GM18909 (cell line): Measurements from ENCODE around the gene SGCA.
A peak's percentile ranks its signal among the peaks of the same experiment; 100 is the strongest.

Experiments used
- ATAC-seq: cut with Tn5 transposase; IDR thresholded peaks from one replicate; pipeline ENCODE4 v1.9.1; 2021; ENCODE audit warnings: mild to moderate bottlenecking; ENCODE audit not compliant: unreplicated experiment, poor library complexity

SGCA gene

DNA sequence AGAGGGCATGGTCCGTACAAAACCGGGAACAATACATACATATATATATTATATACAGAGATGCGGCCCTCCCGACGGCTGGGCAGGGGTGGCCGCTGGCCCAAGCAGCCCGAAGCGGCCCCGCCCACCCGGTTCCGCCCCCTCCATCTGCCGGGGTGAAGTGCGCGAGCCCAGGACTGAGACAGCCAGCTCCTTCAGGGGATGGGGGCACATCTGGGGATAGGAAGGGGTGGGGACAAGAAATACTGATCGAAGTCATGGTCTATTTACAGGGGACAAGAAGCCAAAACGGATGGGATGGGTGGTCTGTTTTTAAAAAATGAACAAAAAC is 32.1 kb upstream of the SGCA start:
- no peak for ATAC-seq

GRCh38 chr17:50134206-50135110 is 31.3 kb upstream of the SGCA start:
- no peak for ATAC-seq

DNA sequence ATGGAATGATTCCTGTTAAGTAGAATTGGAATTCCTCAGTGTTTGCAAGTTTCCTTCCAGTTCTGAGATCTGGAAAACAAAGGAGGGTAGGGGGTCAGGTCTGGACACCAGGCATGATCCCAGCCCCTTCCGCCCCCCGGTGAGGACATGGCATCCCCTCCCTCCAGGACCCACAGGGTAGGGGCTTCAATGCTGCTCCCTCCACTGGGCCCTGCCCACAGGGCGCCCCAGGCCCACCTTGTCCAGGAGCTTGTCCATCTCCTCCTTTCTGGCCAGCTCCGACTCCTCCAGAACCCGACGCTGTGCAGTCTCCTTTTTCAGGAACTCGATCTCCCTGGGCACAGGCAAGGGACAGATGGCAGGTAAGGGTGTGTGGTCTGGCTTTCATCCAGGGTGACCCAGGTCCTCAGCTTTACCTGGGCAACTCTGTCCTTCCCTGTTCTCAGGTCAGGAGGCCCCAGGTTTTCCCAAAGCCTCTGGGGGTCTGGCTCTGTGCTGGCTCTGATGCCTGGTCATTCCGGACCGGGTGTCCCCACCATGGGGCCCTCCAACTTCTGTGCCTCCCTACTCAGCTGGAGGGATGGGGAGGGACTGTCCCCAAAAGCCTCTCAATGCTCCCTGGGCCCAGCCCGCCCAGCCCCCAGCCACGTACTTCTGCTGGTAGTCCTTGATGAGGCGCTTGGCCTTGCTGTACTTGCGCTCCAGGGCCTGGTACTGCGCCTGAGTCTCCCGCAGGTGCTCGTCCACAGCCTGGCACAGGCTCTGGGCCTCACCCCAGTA is 30.3 kb upstream of the SGCA start:
- no peak for ATAC-seq

DNA sequence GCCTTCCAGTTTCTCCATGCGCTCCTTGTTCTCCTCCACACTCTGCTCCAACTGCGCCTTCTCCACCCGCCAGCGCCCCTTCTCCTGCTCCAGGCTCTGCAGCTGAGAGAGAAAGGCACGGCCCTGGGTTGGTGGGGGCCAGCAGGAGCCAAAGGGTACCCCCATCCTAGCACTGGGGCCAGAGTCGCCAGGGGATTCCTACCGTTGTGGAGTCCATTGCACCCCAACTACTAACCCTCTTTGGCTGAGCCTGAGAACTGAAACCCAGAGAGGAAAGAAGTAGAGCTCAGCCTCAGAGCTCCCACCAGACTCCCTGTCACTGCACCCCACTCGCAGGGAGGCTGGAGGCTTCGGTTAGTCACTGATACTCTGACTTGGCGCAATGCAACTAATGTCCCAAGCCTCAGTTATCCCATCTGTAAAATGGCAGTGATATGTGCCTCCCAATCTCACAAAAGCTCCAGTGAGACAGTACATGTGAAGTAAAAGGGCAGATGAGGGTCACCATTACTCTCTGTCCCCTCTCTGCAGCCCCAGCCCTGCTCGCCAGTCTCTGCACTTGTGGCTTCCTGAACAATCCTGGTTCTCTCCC is 29.6 kb upstream of the SGCA start:
- ATAC-seq: no peak

- no peak for ATAC-seq
Measured at GRCh38 chr17:50137042-50137441, 28.8 kb upstream of the SGCA start.

DNA sequence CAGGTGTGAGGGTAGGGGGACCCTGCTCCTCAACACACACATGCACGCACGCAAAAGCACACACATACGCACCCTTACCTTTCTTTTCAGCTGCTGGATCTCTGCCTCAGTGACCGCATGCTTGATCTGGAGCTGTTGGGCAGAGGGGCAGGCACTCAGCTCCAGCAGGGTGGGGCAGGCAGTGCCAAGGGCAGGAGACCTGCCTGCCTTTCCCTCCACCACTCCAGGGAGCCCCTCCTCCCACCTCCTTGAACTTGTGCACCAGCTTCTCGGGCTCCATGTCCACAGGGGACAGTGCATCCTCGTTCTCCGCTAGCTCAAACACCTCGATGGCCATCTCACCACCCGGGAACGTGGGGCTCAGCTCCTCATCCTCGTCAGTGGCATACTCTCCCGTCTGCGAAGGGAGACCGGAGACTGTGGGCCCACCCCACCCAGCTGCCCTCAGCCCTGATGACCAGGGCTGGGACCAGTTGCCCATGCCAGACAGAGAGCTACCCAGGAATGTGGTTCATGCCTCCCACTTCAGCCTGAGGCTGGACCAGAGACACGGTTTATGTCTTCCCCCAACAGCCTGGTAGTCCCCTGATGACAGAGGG is 26.5 kb upstream of the SGCA start:
- ATAC-seq: no peak

- ATAC-seq: peak; percentile 68
Measured at GRCh38 chr17:50139950-50140885, 25.6 kb upstream of the SGCA start.

DNA sequence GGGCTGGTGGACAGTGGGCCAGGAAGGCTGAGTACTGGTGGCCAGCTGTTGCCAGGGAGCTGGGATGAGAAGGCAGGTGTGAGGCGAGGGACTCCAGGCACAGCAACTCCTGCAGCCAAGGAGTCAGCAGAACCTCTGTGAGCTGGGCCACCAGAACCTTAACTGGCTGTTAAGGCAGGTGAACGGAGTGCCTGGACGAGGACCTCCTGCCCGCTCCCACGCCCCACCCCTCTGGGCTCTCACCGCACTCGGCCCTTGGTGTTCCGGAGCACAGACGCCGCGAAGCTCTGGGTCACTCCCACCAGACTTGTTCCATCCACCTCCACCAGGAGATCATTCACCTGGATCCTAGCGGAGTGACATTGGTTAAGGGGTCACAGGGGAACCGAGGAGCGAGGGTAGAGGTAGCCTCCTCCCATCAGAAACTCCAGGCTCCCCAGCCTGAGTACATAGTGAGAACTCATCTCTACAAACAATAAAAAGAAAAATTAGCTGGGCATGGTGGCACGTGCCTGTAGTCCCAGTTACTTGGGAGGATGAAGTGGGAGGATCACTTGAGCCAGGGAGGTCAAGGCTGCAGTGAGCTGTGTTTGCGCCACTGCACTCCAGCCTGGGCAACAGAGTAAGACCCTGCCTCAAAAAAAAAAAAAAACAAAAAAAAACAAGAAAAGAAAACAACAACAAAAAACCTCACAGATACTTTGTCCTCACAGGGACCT is 24.6 kb upstream of the SGCA start:
- ATAC-seq: no peak

GRCh38 chr17:50141745-50142110 is 24.1 kb upstream of the SGCA start:
- no peak for ATAC-seq

DNA sequence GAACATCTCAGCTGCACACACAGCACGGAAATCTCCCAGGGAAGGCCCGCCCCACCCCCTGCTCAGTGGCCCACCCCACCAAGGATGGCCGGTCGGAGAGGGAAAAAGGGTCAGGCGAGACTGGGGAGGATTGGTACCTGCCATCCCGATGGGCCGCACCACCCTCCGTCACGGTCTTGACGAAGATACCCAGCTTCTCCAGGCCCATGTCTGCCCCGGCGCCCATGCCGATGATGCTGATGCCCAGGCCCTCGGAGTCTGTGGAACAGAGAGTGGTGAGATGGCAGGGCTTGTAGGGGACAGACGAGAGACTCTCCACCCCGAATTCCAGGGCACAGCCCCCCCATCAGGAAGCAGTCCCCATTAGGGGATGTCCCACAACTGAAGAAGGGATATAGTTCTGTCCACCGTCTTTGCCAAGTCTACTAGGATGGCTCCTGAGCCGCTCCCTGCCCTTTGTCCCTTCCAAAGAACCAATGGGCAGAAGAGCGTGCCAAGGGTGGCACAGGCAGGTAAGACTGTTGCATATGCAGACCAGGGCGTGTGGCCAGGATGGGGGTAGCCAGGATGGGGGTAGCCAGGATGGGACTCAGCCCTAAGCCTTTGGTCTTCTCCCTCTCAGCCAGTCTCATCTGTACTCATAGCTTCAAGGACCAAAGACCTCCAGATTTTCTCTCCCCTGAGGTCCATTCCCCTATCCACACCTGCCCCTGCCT is 22.2 kb upstream of the SGCA start:
- no peak for ATAC-seq

DNA sequence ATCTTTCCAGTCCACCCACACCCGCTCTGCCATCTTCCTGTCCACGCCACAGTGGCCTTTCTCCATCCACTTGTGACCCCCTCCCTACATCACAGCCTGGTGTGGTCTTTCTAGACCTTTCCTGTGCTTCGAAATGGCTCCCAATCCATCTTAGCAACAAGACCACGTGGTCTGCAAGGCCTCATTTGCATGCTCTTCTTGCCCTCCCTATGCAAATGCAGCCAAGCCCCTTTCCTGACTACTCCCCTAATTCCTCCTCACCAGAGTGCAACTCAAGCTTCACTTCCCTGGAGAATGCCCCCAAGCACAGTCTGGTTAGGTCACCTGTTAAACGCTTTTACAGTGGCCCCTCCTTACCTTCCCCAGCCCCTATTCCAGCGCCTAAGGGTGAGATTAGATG is 21.4 kb upstream of the SGCA start:
- ATAC-seq: no peak

DNA sequence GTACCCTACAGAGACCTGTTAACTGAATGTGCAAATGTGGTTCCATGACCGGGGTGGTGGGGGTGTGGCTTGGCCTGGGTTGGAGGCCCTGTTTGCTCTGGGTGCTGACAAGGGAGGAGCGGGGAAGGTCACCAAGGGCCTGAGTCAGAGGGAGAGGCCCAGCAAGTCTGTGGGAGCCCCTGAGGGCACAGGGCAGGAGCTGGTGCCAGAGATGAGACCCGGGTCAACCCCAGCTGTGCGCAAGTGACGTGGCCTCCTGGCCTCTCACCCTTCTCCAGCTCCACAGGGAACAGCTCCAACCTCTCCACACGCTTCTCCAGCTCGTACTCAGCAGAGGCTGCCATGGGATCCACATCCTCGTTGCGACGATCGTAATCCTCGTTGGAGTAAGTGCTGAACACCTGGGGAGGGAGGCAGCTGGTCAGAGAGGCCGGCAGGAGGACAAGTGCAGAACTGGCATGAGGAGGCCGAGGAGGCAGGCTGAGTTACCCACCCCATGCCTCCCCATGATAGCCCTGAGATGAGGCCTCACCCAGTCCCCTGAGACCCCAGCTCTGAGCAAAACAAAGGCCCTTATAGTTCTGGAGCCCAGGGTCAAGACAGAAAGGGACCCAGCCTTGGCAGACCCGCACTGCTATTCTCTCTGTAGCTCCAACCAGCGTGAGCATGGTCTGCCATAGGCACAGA is 20.8 kb upstream of the SGCA start:
- ATAC-seq: no peak

DNA sequence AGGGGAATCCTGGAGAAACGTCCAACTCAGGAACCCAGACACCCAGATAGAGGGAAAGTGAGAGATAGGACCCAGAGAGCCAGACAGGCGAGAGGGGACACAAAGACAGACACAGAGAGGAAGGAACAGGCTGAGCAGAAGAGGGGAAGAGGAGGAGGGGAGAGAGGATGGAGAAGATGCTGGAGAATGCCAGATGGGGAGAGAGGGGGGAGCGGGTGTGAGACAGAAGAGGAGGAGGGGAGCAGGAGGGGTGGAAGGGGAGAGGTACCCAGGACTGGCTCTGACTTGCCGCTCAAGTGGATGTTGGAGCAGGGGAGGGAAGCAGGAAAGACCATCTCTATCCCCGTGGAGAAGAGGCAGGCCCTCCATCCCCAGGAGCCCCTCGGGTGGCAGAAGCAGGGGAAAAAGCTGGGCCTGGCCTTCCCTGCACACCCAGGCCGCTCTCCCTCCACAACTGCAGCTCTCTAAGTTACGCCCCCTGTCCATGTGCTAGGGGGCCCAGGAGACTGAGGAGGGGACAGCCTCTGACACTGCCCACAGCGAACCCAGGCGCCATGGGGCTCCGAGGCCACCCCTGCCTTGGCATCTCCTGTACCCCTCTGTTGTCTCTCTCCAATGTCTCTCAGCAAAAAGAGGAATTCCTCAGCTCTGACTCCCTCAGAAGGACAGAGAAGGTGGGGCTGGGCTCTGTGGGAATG is 20.1 kb upstream of the SGCA start:
- no peak for ATAC-seq

DNA sequence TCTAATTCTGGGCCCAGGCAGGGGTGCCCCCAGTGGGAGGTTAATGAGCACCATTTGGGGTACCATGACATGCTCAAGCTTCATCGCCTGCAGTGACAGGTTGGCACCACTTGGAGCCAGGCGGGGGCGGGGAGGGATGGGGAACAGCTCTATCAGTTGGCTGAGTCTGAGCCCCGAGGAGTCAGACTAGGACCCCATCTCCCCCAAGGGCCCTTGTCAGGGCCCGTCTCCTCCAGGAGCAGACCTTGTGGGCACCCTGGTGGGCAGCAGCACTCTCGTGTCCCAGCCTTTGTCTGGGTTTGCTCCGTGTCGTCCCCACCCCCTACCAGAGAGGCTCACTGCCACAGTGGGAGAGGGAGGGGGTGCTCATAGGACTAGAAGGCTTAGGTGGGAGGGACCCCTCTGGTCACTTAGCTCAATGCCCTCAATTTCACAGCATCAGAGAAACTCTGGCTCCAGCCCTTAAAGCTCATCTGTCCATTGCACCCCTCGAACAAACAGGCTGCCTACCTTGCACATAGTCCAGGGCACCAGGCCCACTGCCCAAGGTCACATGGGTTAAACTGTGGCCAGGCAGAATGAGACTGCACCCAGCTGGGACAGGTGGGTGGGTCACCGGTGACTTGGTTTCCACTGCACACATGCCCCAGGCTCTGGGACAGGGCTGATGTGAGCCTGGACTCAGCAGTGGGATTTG is 19.4 kb upstream of the SGCA start:
- ATAC-seq: no peak

DNA sequence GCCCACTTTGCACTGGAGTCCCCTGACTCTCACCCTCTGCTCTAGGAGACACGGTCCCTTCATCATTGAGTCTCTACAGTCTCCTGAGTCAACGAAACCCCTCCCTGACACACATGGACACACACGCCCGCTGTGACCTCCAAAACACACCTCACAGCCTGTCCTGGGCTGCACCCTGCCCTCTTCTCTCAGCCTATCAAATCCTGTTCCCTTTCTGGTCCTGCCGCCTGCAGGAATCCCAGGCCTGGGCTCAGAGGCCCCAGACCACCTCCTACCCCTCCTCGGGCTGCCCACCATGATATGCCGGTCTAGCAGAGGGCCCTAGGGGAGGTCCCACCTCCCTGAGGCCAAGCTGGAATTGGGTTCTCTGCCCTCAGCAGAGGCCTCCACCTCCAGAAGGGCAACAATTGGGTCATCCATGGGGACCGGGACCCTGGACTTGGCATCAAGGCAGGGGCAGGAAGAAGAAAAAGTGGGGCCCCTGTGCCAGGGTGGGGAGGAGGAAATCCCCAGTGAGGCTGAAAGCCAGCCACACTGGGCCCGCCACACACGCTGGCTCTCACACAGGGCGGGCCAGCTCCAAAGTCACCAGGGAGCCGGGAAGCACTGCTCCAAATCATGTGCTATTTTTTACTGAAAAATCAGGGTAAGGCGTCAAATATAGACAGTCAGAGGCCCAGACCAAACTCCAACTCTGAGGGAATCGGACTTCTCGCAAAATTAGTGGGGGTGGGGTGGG is 18.7 kb upstream of the SGCA start:
- ATAC-seq: no peak

DNA sequence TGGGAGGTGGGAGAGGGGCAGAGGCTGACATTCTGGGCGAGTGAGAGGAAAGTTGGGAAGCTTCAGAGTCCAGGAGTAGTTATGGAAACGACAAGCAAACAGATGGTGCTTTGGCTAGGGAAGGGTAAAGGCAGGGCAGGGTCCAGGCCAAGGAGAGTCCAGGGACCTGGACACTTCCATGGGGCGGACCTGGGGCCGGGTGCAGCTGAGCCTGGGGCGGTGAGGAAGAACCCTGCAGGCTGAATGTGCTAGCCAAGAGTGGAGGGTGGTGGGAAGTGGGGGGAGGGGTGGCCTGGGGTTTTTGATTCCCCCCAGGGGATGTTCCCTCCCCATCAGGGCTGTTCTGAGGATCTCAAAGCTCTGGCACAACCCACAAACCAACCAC is 18.0 kb upstream of the SGCA start:
- ATAC-seq: no peak
